Hepatocyte (in vitro differentiated cells): ENCODE results near the gene LYPD4.

Experiments used
- CTCF ChIP-seq: fragments of 200-600 bp; sonication (generic); IDR thresholded peaks from 2 replicates; pipeline ENCODE4 v1.5.1; 2016; ENCODE audit warnings: antibody characterized with exemption, mild to moderate bottlenecking; ENCODE audit not compliant: poor library complexity
- EZH2 ChIP-seq: fragments of 200-600 bp; sonication (generic); IDR thresholded peaks from 2 replicates; pipeline ENCODE4 v1.6.1; 2016; ENCODE audit warnings: antibody characterized with exemption, mild to moderate bottlenecking, borderline replicate concordance
- EZH2phosphoT487 ChIP-seq: fragments of 200-600 bp; sonication (generic); IDR thresholded peaks from one replicate; pipeline ENCODE4 v1.6.1; 2018; ENCODE audit warnings: antibody characterized with exemption, mild to moderate bottlenecking, low read depth, moderate library complexity; ENCODE audit not compliant: unreplicated experiment, severe bottlenecking

- TF ChIP-seq CTCF: no peak
- no peak for TF ChIP-seq EZH2phosphoT487
- TF ChIP-seq EZH2: no peak
Measured at GRCh38 chr19:41879080-41879479, 34.6 kb upstream of the LYPD4 start.
